Thoracic aorta (tissue), 2 donors: ENCODE results near the gene CEBPA. TPM values are rescaled to one million over a fixed set of nuclear protein-coding genes. Genes with fewer than 3 reads are reported as not detected.

Experiments
- ATAC-seq: fragments of 150-250 bp; one replicate; pipeline ENCODE4 v1.8.0; 2017; ENCODE audit warnings: low read depth; ENCODE audit not compliant: insufficient number of reproducible peaks, low FRiP score
- DNase-seq: peaks from one replicate; pipeline ENCODE4 v3.0.0-alpha.2; 2020; ENCODE audit warnings: low spot score
- H3K27ac ChIP-seq, 2 donors: fragments of 200-600 bp; sonication (generic); 1 replicate in 1 of 2; 2 replicates in 1 of 2; pipeline ENCODE4 v1.5.1; 2016; ENCODE audit warnings: mild to moderate bottlenecking in 2 of 2, moderate library complexity in 2 of 2
- H3K27me3 ChIP-seq: fragments of 200-600 bp; sonication (generic); replicated peaks from 2 replicates; pipeline ENCODE4 v1.6.0; 2016; ENCODE audit warnings: mild to moderate bottlenecking; ENCODE audit not compliant: insufficient read depth
- H3K36me3 ChIP-seq: fragments of 200-600 bp; sonication (generic); one replicate; pipeline ENCODE4 v1.5.1; 2016
- H3K4me1 ChIP-seq, 2 donors: fragments of 200-600 bp; sonication (generic); 1 replicate in 1 of 2; 2 replicates in 1 of 2; pipeline versions ENCODE4 v1.5.1 to v1.6.0; 2016; ENCODE audit warnings: low read depth in 2 of 2, mild to moderate bottlenecking in 1 of 2; ENCODE audit not compliant: control insufficient read depth in 1 of 2
- H3K4me3 ChIP-seq: fragments of 200-600 bp; sonication (generic); 2 replicates; pipeline ENCODE4 v1.5.1; 2016; ENCODE audit warnings: mild to moderate bottlenecking
- H3K9me3 ChIP-seq: fragments of 200-600 bp; sonication (generic); 2 replicates; pipeline ENCODE4 v1.5.1; 2016
- total RNA-seq, 2 donors: library from RNA; depleted of rRNA; stranded (reverse); fragments of >200 nt; gene quantifications; one replicate each; pipeline versions ENCODE4 v1.1.0 to v1.2.3, GENCODE V29; 2016
- TF ChIP-seq, protein P1 (sequence below): fragments of 200-600 bp; sonication (generic); IDR thresholded peaks from one replicate; pipeline ENCODE4 v1.5.1; 2019; ENCODE audit warnings: antibody characterized with exemption

Gene CEBPA
- 1 to 10 TPM; 4.7 to 4.9 TPM for total RNA-seq

DNA sequence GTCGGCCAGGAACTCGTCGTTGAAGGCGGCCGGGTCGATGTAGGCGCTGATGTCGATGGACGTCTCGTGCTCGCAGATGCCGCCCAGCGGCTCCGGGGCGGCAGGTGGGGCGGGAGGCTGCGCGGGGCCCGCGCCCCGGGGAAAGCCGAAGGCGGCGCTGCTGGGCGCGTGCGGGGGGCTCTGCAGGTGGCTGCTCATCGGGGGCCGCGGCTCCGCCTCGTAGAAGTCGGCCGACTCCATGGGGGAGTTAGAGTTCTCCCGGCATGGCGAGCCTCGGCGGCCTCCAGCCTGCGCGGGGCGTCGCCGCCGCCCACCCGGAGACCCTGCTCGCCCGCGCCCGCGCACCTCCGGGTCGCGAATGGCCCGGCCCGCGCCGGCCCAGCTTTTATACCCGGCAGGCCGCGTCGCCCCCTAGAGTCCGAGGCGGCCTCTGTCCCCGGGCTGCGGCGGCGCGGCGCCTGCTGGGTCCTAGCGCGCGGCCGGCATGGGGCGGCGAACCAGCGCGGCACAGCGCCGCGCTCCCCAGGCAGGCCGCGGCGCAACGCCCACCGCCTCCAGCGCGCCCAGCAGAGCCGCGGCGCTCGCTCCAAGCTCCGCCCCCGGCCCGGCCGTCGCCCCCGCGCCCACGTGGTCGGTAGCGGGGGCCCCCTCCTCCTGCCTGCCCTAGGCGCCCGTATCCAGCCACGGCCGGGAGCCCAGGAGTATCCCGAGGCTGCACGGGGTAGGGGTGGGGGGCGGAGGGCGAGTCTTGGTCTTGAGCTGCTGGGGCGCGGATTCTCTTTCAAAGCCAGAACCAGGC lies at the start of gene CEBPA:
TSS of gene CEBPA (minus strand) at position 360 of the 799 bp plus-strand sequence. CDS start at position 240, 120 bp downstream.
- TF ChIP-seq, protein P1, sequence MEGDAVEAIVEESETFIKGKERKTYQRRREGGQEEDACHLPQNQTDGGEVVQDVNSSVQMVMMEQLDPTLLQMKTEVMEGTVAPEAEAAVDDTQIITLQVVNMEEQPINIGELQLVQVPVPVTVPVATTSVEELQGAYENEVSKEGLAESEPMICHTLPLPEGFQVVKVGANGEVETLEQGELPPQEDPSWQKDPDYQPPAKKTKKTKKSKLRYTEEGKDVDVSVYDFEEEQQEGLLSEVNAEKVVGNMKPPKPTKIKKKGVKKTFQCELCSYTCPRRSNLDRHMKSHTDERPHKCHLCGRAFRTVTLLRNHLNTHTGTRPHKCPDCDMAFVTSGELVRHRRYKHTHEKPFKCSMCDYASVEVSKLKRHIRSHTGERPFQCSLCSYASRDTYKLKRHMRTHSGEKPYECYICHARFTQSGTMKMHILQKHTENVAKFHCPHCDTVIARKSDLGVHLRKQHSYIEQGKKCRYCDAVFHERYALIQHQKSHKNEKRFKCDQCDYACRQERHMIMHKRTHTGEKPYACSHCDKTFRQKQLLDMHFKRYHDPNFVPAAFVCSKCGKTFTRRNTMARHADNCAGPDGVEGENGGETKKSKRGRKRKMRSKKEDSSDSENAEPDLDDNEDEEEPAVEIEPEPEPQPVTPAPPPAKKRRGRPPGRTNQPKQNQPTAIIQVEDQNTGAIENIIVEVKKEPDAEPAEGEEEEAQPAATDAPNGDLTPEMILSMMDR = no peak
- peak within 1 kb of the TSS; percentile 36 to 53 for H3K27ac ChIP-seq
- ATAC-seq (peak; percentile 64), DNase-seq (no peak)
- H3K4me1 ChIP-seq = peaks cover 4 to 32% of the 10 kb centered on the region in 2 donors
- H3K36me3 ChIP-seq = no peaks in the 10 kb centered on the region
- peak within 1 kb of the TSS; percentile 95 for H3K4me3 ChIP-seq
- no peaks in the 10 kb centered on the region for H3K9me3 ChIP-seq
- H3K27me3 ChIP-seq = no peaks in the 10 kb centered on the region

DNA sequence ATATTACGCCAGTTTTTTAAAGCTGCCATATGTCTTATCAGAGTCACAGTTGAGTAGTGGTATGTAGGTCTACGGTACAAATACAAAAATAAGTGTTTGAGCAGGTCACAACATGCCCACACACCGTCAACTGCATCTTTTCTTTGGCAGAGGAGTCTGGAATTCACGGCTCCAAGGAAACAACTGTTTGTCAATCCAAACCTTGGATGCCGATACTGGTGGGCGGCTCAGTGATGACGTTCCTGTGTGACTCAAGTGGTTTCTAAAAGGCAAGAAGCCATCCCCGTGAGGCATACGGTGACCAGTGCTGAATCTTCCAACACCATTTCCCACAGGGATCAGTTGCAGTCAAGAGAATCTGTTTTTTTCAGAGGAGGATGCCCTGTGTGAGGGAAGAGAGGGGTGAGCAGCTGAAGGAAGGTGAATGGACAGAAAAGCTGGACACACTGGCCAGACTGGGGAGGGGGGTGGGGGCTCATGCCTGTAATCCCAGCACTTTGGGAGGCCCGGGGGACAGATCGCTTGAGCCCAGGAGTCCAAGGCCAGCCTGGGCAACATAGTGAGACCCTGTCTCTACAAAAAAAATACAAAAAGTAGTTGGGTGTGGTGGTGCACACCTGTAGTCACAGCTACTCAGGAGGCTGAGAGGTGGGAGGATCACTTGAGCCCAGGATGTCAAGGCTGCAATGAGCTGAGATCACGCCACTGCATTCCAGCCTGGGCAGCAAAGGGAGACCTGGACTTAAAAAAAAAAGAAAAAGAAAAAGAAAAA lies 48.4 kb upstream of the CEBPA start:
- H3K4me1 ChIP-seq = peaks cover 0 to 10% of the 10 kb centered on the region in 2 donors
- DNase-seq (no peak), ATAC-seq (no peak)
- TF ChIP-seq, protein P1 = no peak
- H3K36me3 ChIP-seq = no peaks in the 10 kb centered on the region
- no peaks in the 10 kb centered on the region for H3K27me3 ChIP-seq
- no peak overlapping the region for H3K4me3 ChIP-seq
- H3K27ac ChIP-seq = no peak overlapping the region
- H3K9me3 ChIP-seq = no peaks in the 10 kb centered on the region

DNA sequence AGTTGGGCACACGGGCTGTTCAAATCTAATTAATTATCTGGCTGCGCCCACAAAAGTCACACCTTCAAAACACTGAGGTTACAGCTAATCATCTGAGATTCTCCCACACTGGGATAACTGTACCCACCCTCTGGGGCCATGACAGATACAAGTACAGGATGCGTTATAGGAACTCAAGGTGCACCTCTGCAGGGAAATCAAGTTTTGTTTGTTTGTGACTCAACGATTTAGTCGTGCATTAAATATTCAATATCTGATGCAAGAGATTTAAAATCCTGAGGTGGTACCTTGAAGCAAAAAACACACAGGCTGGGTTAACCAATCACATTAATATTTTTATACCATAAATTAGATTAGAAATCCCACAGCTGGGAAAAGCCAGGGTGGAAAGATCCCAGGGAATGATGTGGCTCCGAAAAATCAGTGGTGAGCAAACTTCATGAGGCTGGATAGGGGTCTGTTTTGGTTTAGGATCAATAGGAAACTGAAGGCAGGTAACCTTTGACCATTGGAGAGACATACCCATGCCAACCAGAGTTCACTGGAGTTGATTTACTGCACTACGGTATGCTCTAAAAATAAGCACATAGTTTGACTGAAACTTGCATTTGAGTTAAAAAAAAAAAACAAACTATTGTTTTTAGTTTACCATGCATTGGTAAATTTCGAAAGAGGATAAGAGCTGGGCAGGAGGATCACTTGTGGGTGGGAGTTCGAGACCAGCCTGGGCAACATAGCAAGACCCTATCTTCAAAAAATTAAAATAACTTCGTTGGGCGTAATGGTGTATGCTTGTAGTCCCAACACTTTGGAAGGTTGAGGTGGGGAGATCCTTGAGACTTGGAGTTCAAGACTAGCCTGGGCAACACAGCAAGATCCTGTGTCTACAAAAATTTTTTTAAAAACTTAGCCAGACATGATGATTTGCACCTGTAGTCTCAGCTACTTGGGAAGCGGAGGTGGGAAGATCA lies 47.3 kb upstream of the CEBPA start:
- TF ChIP-seq, protein P1 = no peak
- no peaks in the 10 kb centered on the region for H3K9me3 ChIP-seq
- no peak for DNase-seq
- no peak overlapping the region for H3K27ac ChIP-seq
- H3K36me3 ChIP-seq = no peaks in the 10 kb centered on the region
- peaks cover 0 to 10% of the 10 kb centered on the region in 2 donors for H3K4me1 ChIP-seq
- no peak for ATAC-seq
- H3K27me3 ChIP-seq = no peaks in the 10 kb centered on the region
- no peak overlapping the region for H3K4me3 ChIP-seq

DNA sequence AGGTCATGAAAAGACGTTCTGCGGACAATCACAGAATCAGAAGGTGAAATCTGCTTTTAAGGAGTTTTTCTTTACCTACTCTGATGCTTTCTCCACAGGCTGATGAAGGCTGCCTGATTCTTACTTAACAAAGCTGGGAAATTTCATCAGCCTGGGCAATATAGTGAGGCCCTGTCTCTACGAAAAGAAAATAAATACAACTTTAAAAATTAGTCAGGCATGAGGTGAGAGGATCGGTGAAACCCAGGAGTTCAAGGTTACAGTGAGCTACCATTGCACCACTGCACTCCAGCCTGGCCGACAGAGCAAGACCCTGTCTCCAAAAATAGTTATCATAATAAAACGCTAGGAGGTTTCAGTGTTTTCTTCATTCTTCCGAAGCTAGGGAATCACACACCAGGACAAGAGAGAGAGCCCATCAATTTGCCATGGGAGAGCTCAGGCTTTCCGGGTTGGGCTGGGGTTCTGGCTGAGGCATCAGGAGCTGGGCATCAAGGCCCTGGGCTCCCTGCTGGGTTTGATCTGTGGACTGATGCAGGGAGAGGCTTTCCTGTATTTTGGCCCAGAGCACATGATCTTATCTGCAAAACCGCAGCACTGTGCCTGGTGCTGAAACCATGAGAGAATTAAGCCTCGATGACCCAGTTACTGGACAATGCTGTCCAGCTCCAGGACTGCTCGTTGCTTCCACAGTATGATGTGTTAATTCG lies 46.1 kb upstream of the CEBPA start:
- H3K36me3 ChIP-seq = no peaks in the 10 kb centered on the region
- no peak for ATAC-seq
- H3K9me3 ChIP-seq = no peaks in the 10 kb centered on the region
- no peak for DNase-seq
- H3K27me3 ChIP-seq = no peaks in the 10 kb centered on the region
- H3K27ac ChIP-seq = no peak overlapping the region
- H3K4me3 ChIP-seq = no peak overlapping the region
- TF ChIP-seq, protein P1 = no peak
- peaks cover 0 to 19% of the 10 kb centered on the region in 2 donors for H3K4me1 ChIP-seq
